SK-N-SH (cell line): ENCODE data around the gene SSBP1. TPM values are rescaled to one million over a fixed set of nuclear protein-coding genes. Genes with fewer than 3 reads are reported as not detected.

Source experiments
- CTCF ChIA-PET: fragments of 300-600, 350-600 bp; formaldehyde crosslinking; extraction: SDS; loops from one replicate; lab custom pipeline; 2021; lab: Yijun Ruan, JAX
- POLR2A ChIA-PET: fragments of 350-600 bp; sonication (Branson Sonifier 250); formaldehyde crosslinking; extraction: SDS; loops from one replicate; lab custom pipeline; 2020; ENCODE audit warnings: antibody characterized with exemption, inconsistent platforms; lab: Yijun Ruan, JAX
- DNase-seq: peaks from one replicate; pipeline ENCODE4 v3.0.0; 2012
- H2AFZ ChIP-seq: fragments of 200-600 bp; sonication (generic); 2 replicates; pipeline ENCODE4 v1.8.1; 2016; ENCODE audit warnings: antibody characterized with exemption, mild to moderate bottlenecking, low read depth
- H3F3A ChIP-seq: fragments of 200-600 bp; sonication (generic); replicated peaks from 2 replicates; pipeline ENCODE3; 2016; ENCODE audit warnings: antibody characterized with exemption, mild to moderate bottlenecking; ENCODE audit not compliant: insufficient read depth
- H3K27ac ChIP-seq, 2 experiments: fragments of 200-500 bp in 1 of 2; fragments of 200-600 bp in 1 of 2; sonication (Bioruptor generic) in 1 of 2; sonication (generic), shearing (Covaris generic) in 1 of 2; 2 replicates each; pipeline versions ENCODE4 v1.5.1 to v1.6.1; 2014 to 2016; ENCODE audit warnings: low read depth in 2 of 2, inconsistent platforms in 1 of 2, low read length in 1 of 2, mild to moderate bottlenecking in 1 of 2, mixed read lengths in 1 of 2
- H3K27me3 ChIP-seq: fragments of 200-600 bp; sonication (generic), shearing (Covaris generic); 2 replicates; pipeline ENCODE4 v1.6.1; 2016; ENCODE audit warnings: mixed run types; ENCODE audit not compliant: insufficient read depth
- H3K36me3 ChIP-seq, 2 experiments: fragments of 200-500 bp in 1 of 2; fragments of 200-600 bp in 1 of 2; sonication (Bioruptor generic) in 1 of 2; sonication (generic) in 1 of 2; replicated peaks in 1 of 2; 2 replicates each; pipeline versions ENCODE3 to v1.5.1; 2014 to 2016; ENCODE audit warnings: low read length in 1 of 2, mild to moderate bottlenecking in 1 of 2; ENCODE audit not compliant: insufficient read depth in 2 of 2, control insufficient read depth in 1 of 2
- H3K4me1 ChIP-seq, 2 experiments: fragments of 200-500 bp in 1 of 2; fragments of 200-600 bp in 1 of 2; sonication (Bioruptor generic) in 1 of 2; sonication (generic), shearing (Covaris generic) in 1 of 2; 2 replicates each; pipeline versions ENCODE4 v1.5.1 to v1.6.1; 2014 to 2016; ENCODE audit warnings: low read depth in 1 of 2, low read length in 1 of 2, mixed run types in 1 of 2; ENCODE audit not compliant: insufficient read depth in 2 of 2, control insufficient read depth in 1 of 2
- H3K4me2 ChIP-seq: fragments of 200-600 bp; sonication (generic), shearing (Covaris generic); 2 replicates; pipeline ENCODE4 v1.6.1; 2017; ENCODE audit warnings: mixed run types
- H3K4me3 ChIP-seq, 2 experiments: fragments of 200-500 bp in 1 of 2; fragments of 200-600 bp in 1 of 2; sonication (Bioruptor generic) in 1 of 2; sonication (generic), shearing (Covaris generic) in 1 of 2; 2 replicates each; pipeline versions ENCODE4 v1.5.1 to v1.8.1; 2014 to 2016; ENCODE audit warnings: low read depth in 2 of 2, inconsistent platforms in 1 of 2, low read length in 1 of 2, mild to moderate bottlenecking in 1 of 2, mixed read lengths in 1 of 2, moderate library complexity in 1 of 2
- H3K79me2 ChIP-seq: fragments of 200-600 bp; sonication (generic); 2 replicates; pipeline ENCODE4 v1.8.1; 2017; ENCODE audit warnings: mild to moderate bottlenecking; ENCODE audit not compliant: insufficient read depth
- H3K9ac ChIP-seq: fragments of 200-600 bp; sonication (generic); 2 replicates; pipeline ENCODE4 v1.6.1; 2017; ENCODE audit warnings: mixed run types
- H3K9me2 ChIP-seq: fragments of 200-600 bp; sonication (generic); 2 replicates; pipeline ENCODE4 v1.6.1; 2017; ENCODE audit warnings: mixed run types
- H3K9me3 ChIP-seq: fragments of 200-600 bp; sonication (generic); 2 replicates; pipeline ENCODE4 v1.6.1; 2017; ENCODE audit warnings: mixed run types, mild to moderate bottlenecking, moderate library complexity
- H4K20me1 ChIP-seq: fragments of 200-600 bp; sonication (generic); 2 replicates; pipeline ENCODE4 v1.6.1; 2017; ENCODE audit warnings: mild to moderate bottlenecking, mixed run types; ENCODE audit not compliant: insufficient read depth
- ELF1 ChIP-seq: IDR thresholded peaks from 2 replicates; pipeline ENCODE4 v1.4.0; 2012
- EP300 ChIP-seq, 2 experiments: IDR thresholded peaks; 2 replicates each; pipeline versions ENCODE4 v1.4.0 to v1.6.1; 2012; ENCODE audit warnings: borderline replicate concordance in 1 of 2, low read depth in 1 of 2, low read length in 1 of 2
- FOSL2 ChIP-seq: IDR thresholded peaks from 2 replicates; pipeline ENCODE4 v1.4.0; 2012; ENCODE audit warnings: low read depth, mild to moderate bottlenecking, moderate library complexity, borderline replicate concordance
- FOXJ3 ChIP-seq: sonication (generic); formaldehyde crosslinking; IDR thresholded peaks from 2 replicates; pipeline ENCODE4 v1.5.1; 2020; ENCODE audit warnings: mild to moderate bottlenecking, missing genetic modification reagents
- FOXM1 ChIP-seq: IDR thresholded peaks from 2 replicates; pipeline ENCODE4 v1.4.0; 2012; ENCODE audit warnings: low read depth, mild to moderate bottlenecking
- GATA2 ChIP-seq: sonication (generic); formaldehyde crosslinking; IDR thresholded peaks from 2 replicates; pipeline ENCODE4 v1.5.0; 2020; ENCODE audit warnings: mild to moderate bottlenecking, missing genetic modification reagents
- MEF2A ChIP-seq: IDR thresholded peaks from 2 replicates; pipeline ENCODE4 v1.4.0; 2012; ENCODE audit warnings: low read depth, borderline replicate concordance
- POLR2AphosphoS5 ChIP-seq: IDR thresholded peaks from 2 replicates; pipeline ENCODE4 v1.6.1; 2012; ENCODE audit warnings: low read depth, low read length
- RCOR1 ChIP-seq: fragments of 150-350 bp; IDR thresholded peaks from 2 replicates; pipeline ENCODE4 v1.6.1; 2017; ENCODE audit warnings: antibody characterized with exemption, low read length
- RXRA ChIP-seq: IDR thresholded peaks from 2 replicates; pipeline ENCODE4 v1.4.0; 2012; ENCODE audit warnings: low read depth, mild to moderate bottlenecking, borderline replicate concordance
- SIN3A ChIP-seq: IDR thresholded peaks from 2 replicates; pipeline ENCODE4 v1.6.1; 2012; ENCODE audit warnings: low read depth, mild to moderate bottlenecking, low read length, moderate library complexity, borderline replicate concordance
- SMC3 ChIP-seq: IDR thresholded peaks from 2 replicates; pipeline ENCODE4 v1.6.1; 2012; ENCODE audit warnings: low read depth, low read length, improper control_type of control experiment
- TCF12 ChIP-seq: IDR thresholded peaks from 2 replicates; pipeline ENCODE4 v1.4.0; 2012
- WGBS: methylation state at CpG from one replicate; pipeline ENCODE4 v1.1.6; 2017; ENCODE audit warnings: low lambda C conversion rate; 5-methylcytosine and 5-hydroxymethylcytosine counted together
- polyA plus RNA-seq, 3 experiments: library from polyadenylated mRNA; depleted of rRNA; stranded (reverse); fragments of >200 nt; gene quantifications; 2 replicates each; pipeline ENCODE4 v1.2.3, GENCODE V29; 2012
- TF ChIP-seq, protein P1 (sequence below): IDR thresholded peaks from 2 replicates; pipeline ENCODE4 v1.4.0; 2012; ENCODE audit warnings: low read depth
- TF ChIP-seq, protein P2 (sequence below): fragments of 150-350 bp; IDR thresholded peaks from 2 replicates; pipeline ENCODE4 v1.6.1; 2016; ENCODE audit warnings: mild to moderate bottlenecking, low read depth, low read length
- TF ChIP-seq, protein P3 (sequence below): fragments of 200-600 bp; sonication (generic); IDR thresholded peaks from 2 replicates; pipeline ENCODE4 v1.6.1; 2017; ENCODE audit warnings: antibody characterized with exemption, mild to moderate bottlenecking, moderate library complexity
- TF ChIP-seq, protein P4 (sequence below): IDR thresholded peaks from 2 replicates; pipeline ENCODE4 v1.6.1; 2012; ENCODE audit warnings: mild to moderate bottlenecking, low read depth, low read length, moderate library complexity
- TF ChIP-seq, protein P5 (sequence below): fragments of 150-350 bp; IDR thresholded peaks from 2 replicates; pipeline ENCODE4 v1.6.1; 2017; ENCODE audit warnings: antibody characterized with exemption, low read length, low read depth, borderline replicate concordance

The SSBP1 gene
- polyA plus RNA-seq, 1 of the 3 experiments (the other 2 are of a cell fraction): 212 TPM

DNA sequence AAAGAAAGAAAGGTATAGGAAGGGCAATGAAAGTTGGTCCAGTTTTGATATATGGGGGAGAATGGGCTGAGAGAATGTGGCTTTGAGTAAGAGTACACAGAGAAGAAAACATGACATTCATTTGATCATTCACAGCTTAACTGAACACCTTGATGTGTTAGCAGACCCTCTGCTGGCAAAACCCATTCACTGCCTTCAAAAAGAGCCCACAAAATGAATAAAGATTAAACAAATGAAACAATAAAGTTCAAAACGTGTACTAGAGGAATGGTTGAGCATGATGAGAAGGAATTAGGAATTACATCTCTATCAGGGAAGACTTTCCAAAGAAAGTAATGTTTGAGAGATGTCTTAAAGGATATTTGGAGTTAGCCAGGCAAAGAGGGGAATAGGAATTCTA lies 27.9 kb upstream of the SSBP1 start:
- Histone ChIP-seq H3K27ac (no peak overlapping the region), H4K20me1 (no peaks in the 10 kb centered on the region), H3K27me3 (no peaks in the 10 kb centered on the region), H3K79me2 (no peaks in the 10 kb centered on the region), H3K4me1 (no peaks in the 10 kb centered on the region), H2AFZ (no peak overlapping the region), H3K9ac (no peak overlapping the region), H3K4me2 (no peak overlapping the region), H3K9me2 (no peaks in the 10 kb centered on the region), H3K4me3 (no peak overlapping the region), H3F3A (no peaks in the 10 kb centered on the region), H3K9me3 (no peaks in the 10 kb centered on the region), H3K36me3 (peaks cover 0 to 5% of the 10 kb centered on the region in 2 experiments)
- TF ChIP-seq EP300 (IDR thresholded peaks at IDR 0.05; ENCODE audit: borderline replicate concordance in 1 of 2, low read depth in 1 of 2, low read length in 1 of 2) (no peak), GATA2 (CRISPR knock-in tag) (no peak), SMC3 (no peak), RCOR1 (no peak), TCF12 (no peak), SIN3A (no peak), FOXJ3 (CRISPR knock-in tag) (no peak), RXRA (no peak), FOSL2 (no peak), POLR2AphosphoS5 (no peak), MEF2A (no peak), ELF1 (no peak), FOXM1 (no peak)
- TF ChIP-seq, protein P1, sequence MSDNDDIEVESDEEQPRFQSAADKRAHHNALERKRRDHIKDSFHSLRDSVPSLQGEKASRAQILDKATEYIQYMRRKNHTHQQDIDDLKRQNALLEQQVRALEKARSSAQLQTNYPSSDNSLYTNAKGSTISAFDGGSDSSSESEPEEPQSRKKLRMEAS: no peak
- TF ChIP-seq, protein P2, sequence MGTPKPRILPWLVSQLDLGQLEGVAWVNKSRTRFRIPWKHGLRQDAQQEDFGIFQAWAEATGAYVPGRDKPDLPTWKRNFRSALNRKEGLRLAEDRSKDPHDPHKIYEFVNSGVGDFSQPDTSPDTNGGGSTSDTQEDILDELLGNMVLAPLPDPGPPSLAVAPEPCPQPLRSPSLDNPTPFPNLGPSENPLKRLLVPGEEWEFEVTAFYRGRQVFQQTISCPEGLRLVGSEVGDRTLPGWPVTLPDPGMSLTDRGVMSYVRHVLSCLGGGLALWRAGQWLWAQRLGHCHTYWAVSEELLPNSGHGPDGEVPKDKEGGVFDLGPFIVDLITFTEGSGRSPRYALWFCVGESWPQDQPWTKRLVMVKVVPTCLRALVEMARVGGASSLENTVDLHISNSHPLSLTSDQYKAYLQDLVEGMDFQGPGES: no peak
- TF ChIP-seq, protein P3, sequence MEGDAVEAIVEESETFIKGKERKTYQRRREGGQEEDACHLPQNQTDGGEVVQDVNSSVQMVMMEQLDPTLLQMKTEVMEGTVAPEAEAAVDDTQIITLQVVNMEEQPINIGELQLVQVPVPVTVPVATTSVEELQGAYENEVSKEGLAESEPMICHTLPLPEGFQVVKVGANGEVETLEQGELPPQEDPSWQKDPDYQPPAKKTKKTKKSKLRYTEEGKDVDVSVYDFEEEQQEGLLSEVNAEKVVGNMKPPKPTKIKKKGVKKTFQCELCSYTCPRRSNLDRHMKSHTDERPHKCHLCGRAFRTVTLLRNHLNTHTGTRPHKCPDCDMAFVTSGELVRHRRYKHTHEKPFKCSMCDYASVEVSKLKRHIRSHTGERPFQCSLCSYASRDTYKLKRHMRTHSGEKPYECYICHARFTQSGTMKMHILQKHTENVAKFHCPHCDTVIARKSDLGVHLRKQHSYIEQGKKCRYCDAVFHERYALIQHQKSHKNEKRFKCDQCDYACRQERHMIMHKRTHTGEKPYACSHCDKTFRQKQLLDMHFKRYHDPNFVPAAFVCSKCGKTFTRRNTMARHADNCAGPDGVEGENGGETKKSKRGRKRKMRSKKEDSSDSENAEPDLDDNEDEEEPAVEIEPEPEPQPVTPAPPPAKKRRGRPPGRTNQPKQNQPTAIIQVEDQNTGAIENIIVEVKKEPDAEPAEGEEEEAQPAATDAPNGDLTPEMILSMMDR: no peak
- TF ChIP-seq, protein P4, sequence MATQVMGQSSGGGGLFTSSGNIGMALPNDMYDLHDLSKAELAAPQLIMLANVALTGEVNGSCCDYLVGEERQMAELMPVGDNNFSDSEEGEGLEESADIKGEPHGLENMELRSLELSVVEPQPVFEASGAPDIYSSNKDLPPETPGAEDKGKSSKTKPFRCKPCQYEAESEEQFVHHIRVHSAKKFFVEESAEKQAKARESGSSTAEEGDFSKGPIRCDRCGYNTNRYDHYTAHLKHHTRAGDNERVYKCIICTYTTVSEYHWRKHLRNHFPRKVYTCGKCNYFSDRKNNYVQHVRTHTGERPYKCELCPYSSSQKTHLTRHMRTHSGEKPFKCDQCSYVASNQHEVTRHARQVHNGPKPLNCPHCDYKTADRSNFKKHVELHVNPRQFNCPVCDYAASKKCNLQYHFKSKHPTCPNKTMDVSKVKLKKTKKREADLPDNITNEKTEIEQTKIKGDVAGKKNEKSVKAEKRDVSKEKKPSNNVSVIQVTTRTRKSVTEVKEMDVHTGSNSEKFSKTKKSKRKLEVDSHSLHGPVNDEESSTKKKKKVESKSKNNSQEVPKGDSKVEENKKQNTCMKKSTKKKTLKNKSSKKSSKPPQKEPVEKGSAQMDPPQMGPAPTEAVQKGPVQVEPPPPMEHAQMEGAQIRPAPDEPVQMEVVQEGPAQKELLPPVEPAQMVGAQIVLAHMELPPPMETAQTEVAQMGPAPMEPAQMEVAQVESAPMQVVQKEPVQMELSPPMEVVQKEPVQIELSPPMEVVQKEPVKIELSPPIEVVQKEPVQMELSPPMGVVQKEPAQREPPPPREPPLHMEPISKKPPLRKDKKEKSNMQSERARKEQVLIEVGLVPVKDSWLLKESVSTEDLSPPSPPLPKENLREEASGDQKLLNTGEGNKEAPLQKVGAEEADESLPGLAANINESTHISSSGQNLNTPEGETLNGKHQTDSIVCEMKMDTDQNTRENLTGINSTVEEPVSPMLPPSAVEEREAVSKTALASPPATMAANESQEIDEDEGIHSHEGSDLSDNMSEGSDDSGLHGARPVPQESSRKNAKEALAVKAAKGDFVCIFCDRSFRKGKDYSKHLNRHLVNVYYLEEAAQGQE: no peak
- TF ChIP-seq, protein P5, sequence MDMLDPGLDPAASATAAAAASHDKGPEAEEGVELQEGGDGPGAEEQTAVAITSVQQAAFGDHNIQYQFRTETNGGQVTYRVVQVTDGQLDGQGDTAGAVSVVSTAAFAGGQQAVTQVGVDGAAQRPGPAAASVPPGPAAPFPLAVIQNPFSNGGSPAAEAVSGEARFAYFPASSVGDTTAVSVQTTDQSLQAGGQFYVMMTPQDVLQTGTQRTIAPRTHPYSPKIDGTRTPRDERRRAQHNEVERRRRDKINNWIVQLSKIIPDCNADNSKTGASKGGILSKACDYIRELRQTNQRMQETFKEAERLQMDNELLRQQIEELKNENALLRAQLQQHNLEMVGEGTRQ: no peak
- 24% methylated on average over 1 of the region's 1 CpG for WGBS
- no peak for DNase-seq
- POLR2A ChIA-PET: no interaction called here
- CTCF ChIA-PET: interaction anchor here (1.1 to 3.2 kb wide), 3 partner anchors 22 to 56 kb away, joined by 3 to 22 read pairs (median 7); partner anchors contain the start of gene SSBP1
